Transverse colon (tissue), 4 donors: ENCODE results near the gene FRS3. TPM values are rescaled to one million over a fixed set of nuclear protein-coding genes. Genes with fewer than 3 reads are reported as not detected.
A peak's percentile ranks its signal among the peaks of the same experiment; 100 is the strongest.

ENCODE experiments used
- DNase-seq: peaks from one replicate; pipeline ENCODE4 v3.0.0-alpha.2; 2019
- H3K27ac ChIP-seq, 4 donors: fragments of 200-600 bp; sonication (generic); 2 replicates each; pipeline ENCODE4 v1.5.1; 2016 to 2018; ENCODE audit warnings: inconsistent platforms in 4 of 4
- H3K27me3 ChIP-seq: fragments of 200-600 bp; sonication (generic); 2 replicates; pipeline ENCODE4 v1.5.1; 2017; ENCODE audit warnings: inconsistent platforms
- H3K36me3 ChIP-seq, 4 donors: fragments of 200-600 bp; sonication (generic); 2 replicates each; pipeline ENCODE4 v1.5.1; 2017 to 2019; ENCODE audit warnings: inconsistent platforms in 4 of 4
- H3K4me1 ChIP-seq, 4 donors: fragments of 200-600 bp; sonication (generic); 2 replicates each; pipeline ENCODE4 v1.5.1; 2017 to 2020; ENCODE audit warnings: inconsistent platforms in 4 of 4
- H3K4me3 ChIP-seq, 4 donors: fragments of 200-600 bp; sonication (generic); 1 replicate in 1 of 4; 2 replicates in 3 of 4; pipeline versions ENCODE4 v1.5.1 to v1.6.1; 2017 to 2019; ENCODE audit warnings: inconsistent platforms in 4 of 4
- H3K9me3 ChIP-seq, 2 donors: fragments of 200-600 bp; sonication (generic); 2 replicates each; pipeline ENCODE4 v1.5.1; 2017 to 2019; ENCODE audit warnings: inconsistent platforms in 2 of 2
- CTCF ChIP-seq, 5 experiments: fragments of 200-600 bp in 3 of 5; fragments of 450-650 bp in 2 of 5; sonication (generic) in 3 of 5; IDR thresholded peaks; 1 replicate in 2 of 5; 2 replicates in 3 of 5; pipeline ENCODE4 v1.5.1; 2016 to 2017; ENCODE audit warnings: antibody characterized with exemption in 5 of 5, inconsistent platforms in 3 of 5, mild to moderate bottlenecking in 2 of 5, moderate library complexity in 1 of 5
- EP300 ChIP-seq: sonication (generic); formaldehyde crosslinking; IDR thresholded peaks from one replicate; pipeline ENCODE4 v1.6.1; 2017; ENCODE audit warnings: antibody characterized with exemption, low read depth
- POLR2A ChIP-seq: fragments of 450-650 bp; IDR thresholded peaks from one replicate; pipeline ENCODE4 v1.6.1; 2016; ENCODE audit warnings: antibody characterized with exemption, mild to moderate bottlenecking, moderate library complexity
- POLR2AphosphoS5 ChIP-seq, 3 donors: sonication (generic); formaldehyde crosslinking; IDR thresholded peaks; one replicate each; pipeline ENCODE4 v1.6.1; 2016; ENCODE audit warnings: antibody characterized with exemption in 3 of 3
- WGBS, 2 donors: methylation state at CpG; one replicate each; pipeline ENCODE4 v1.1.5; 2018; ENCODE audit warnings: low coverage in 1 of 2; 5-methylcytosine and 5-hydroxymethylcytosine counted together
- in situ Hi-C, 4 donors: fragments of 200-750 bp; cut with MboI; loops; one replicate each; pipeline versions ENCODE4 v1.15.0 to v1.15.1; 2017; ENCODE audit warnings: low sequenced_read_pairs in 3 of 4, low pct_ligation_motif_present in 1 of 4, low pct_unique_long_range_greater_than_20kb in 1 of 4
- intact Hi-C: fragments of 100-400 bp; cut with DNase I; formaldehyde crosslinking; loops from one replicate; pipeline ENCODE4 v1.15.1; 2023; ENCODE audit warnings: low total_unique reads
- total RNA-seq, 4 donors: library from RNA; depleted of rRNA; stranded (reverse); fragments of >200 nt; gene quantifications; one replicate each; pipeline ENCODE4 v1.1.0, GENCODE V29; 2016

The FRS3 gene
- total RNA-seq, 4 donors from 2014 or later, result 2.8 to 4.5 (median 3.2) TPM

DNA sequence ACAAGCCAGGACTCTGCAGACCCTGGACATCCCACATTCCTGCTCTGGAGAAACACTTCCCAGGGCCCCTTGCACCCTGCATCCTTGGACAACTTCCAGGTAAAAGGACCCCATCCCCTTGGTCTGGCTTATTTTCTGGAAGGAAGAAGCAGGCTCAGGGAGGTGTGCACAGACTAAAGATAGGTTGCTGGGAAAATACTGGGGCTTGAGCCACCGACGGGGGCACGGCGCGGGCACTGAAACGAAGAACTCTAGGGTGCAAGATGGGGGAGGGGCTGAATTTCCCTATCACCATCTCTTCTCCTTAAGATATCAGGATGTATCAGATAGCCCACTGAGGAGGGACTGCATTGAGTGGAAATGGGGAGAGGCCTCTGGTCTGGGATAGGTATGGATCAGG, 805 bp downstream of the FRS3 start:
- Histone ChIP-seq H3K36me3 (peaks cover 0 to 13% (median 4%) of the 10 kb centered on the region in 4 donors), H3K27ac (peak overlapping the region in 3 of 4 donors; percentile 66 to 95 (median 88)), H3K9me3 (no peaks in the 10 kb centered on the region), H3K4me3 (peak overlapping the region in 3 of 4 donors; percentile 67 to 87 (median 80)), H3K27me3 (no peaks in the 10 kb centered on the region), H3K4me1 (peaks cover 13 to 23% (median 20%) of the 10 kb centered on the region in 4 donors)
- no peak for TF ChIP-seq POLR2AphosphoS5 (IDR thresholded peaks at IDR 0.05)
- TF ChIP-seq EP300, result no peak
- no peak for TF ChIP-seq CTCF (IDR thresholded peaks at IDR 0.05)
- TF ChIP-seq POLR2A, result no peak
- in situ Hi-C loops (loop anchor here in 1 of 4 donors (25.0 kb wide), 1 partner anchor 133 kb away; the partner anchor contains the start of genes BYSL and MED20), intact Hi-C loops (loop anchor here (5.0 kb wide), 1 partner anchor 262 kb away; no protein-coding TSS in a partner anchor)
- 0 to 46% methylated on average over 1 to 6 of the region's 6 CpGs for WGBS, 2 donors
- no peak for DNase-seq

- Histone ChIP-seq H3K4me3 (no peak overlapping the region), H3K4me1 (peaks cover 13 to 23% (median 20%) of the 10 kb centered on the region in 4 donors), H3K9me3 (no peaks in the 10 kb centered on the region), H3K27ac (no peak overlapping the region), H3K36me3 (peaks cover 0 to 20% (median 5%) of the 10 kb centered on the region in 4 donors), H3K27me3 (no peaks in the 10 kb centered on the region)
- DNase-seq, result no peak
- 86% methylated on average over 5 of the region's 5 CpGs; no CpG with 5 or more reads in 1 of the 2 donors for WGBS, 2 donors
- no peak for TF ChIP-seq CTCF (IDR thresholded peaks at IDR 0.05)
- TF ChIP-seq POLR2AphosphoS5 (IDR thresholded peaks at IDR 0.05), result no peak
- no peak for TF ChIP-seq EP300
- TF ChIP-seq POLR2A, result no peak
- intact Hi-C loops (loop anchor here (5.0 kb wide), 1 partner anchor 260 kb away; no protein-coding TSS in a partner anchor), in situ Hi-C loops (loop anchor here in 1 of 4 donors (25.0 kb wide), 1 partner anchor 135 kb away; the partner anchor contains the start of genes BYSL and MED20)
These were observed 2.0 kb downstream of the FRS3 start for GRCh38 chr6:41777551-41778285.

DNA sequence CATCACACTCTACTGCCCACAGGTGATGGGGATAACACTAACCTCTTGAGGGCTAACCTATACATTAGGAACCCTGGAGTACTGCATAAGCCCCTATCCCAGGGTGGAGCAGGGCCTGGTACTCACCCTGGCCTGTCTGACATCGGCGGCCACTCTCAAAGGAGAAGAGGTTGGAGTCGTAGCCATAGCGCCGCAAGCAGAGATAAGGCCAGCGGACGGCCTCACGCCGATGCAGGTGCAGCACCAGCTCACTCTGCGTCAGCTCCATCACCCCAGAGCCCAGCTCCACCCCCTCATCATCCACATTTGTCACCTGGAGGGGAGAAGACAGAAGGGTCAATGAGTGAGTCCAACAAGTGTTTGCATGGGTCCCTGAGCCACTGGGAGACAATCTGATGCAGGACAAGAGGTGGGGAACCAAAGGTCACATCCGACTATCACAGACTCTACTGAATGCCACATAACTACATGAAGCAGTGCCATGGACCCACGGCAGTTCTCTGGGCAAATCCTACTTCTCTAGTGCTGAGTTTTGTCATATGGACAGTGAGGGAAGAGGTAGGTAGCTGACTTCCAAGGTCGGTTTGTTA, 4.3 kb downstream of the FRS3 start:
- Histone ChIP-seq H3K4me1 (peaks cover 5 to 10% (median 8%) of the 10 kb centered on the region in 4 donors), H3K9me3 (no peaks in the 10 kb centered on the region), H3K27ac (no peak overlapping the region), H3K36me3 (peaks cover 0 to 34% (median 17%) of the 10 kb centered on the region in 4 donors), H3K4me3 (no peak overlapping the region), H3K27me3 (no peaks in the 10 kb centered on the region)
- WGBS, 2 donors, result 89% methylated on average over 13 of the region's 13 CpGs; no CpG with 5 or more reads in 1 of the 2 donors
- TF ChIP-seq POLR2A, result no peak
- no peak for TF ChIP-seq CTCF (IDR thresholded peaks at IDR 0.05)
- TF ChIP-seq POLR2AphosphoS5 (IDR thresholded peaks at IDR 0.05), result no peak
- TF ChIP-seq EP300, result no peak
- no peak for DNase-seq
- in situ Hi-C loops, result loop anchor here in 1 of 4 donors (25.0 kb wide), 1 partner anchor 137 kb away; the partner anchor contains the start of genes BYSL and MED20
- intact Hi-C loops, result loop anchor here (5.0 kb wide), 1 partner anchor 258 kb away; no protein-coding TSS in a partner anchor

DNA sequence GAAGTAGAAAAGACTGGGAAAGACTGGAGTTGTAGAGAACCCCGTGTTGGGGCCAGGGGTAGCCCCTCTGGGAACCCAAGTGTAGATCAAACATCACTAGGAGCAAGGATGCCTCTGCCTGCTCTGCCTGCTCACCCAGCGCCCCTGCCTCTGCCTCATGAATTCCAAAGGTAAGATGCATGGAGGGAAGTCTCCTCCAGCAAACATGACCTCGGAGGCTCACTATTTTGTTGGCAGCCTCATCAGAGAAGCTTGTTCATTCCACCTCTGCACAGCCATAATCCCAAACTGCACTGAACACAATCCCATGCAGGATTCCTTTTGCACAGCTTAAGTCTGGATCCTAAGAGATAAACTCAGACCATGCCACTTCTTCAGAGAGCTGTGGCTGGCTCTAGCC, 4.9 kb downstream of the FRS3 start:
- Histone ChIP-seq H3K27me3 (no peaks in the 10 kb centered on the region), H3K9me3 (no peaks in the 10 kb centered on the region), H3K27ac (no peak overlapping the region), H3K4me3 (no peak overlapping the region), H3K36me3 (peaks cover 0 to 34% (median 17%) of the 10 kb centered on the region in 4 donors), H3K4me1 (peaks cover 5 to 10% (median 8%) of the 10 kb centered on the region in 4 donors)
- in situ Hi-C loops (loop anchor here in 1 of 4 donors (25.0 kb wide), 1 partner anchor 137 kb away; the partner anchor contains the start of genes BYSL and MED20), intact Hi-C loops (loop anchor here (5.0 kb wide), 1 partner anchor 258 kb away; no protein-coding TSS in a partner anchor)
- no peak for DNase-seq
- 86% methylated on average over 3 of the region's 3 CpGs; no CpG with 5 or more reads in 1 of the 2 donors for WGBS, 2 donors
- no peak for TF ChIP-seq EP300
- no peak for TF ChIP-seq CTCF (IDR thresholded peaks at IDR 0.05)
- no peak for TF ChIP-seq POLR2A
- no peak for TF ChIP-seq POLR2AphosphoS5 (IDR thresholded peaks at IDR 0.05)
